GM12875 (cell line): Measurements from ENCODE around the gene PIAS4.
A peak's percentile ranks its signal among the peaks of the same experiment; 100 is the strongest.
"Not testable (repeated sequence)": the region's sequence is repeated elsewhere in the genome, so short reads cannot be mapped to it uniquely, and the experiment has no call there.

Experiments used
- H3K4me3 ChIP-seq: one replicate; pipeline ENCODE4 v1.5.1; 2011; ENCODE audit warnings: low read depth, low read length, control low read depth
- CTCF ChIP-seq: IDR thresholded peaks from 2 replicates; pipeline ENCODE4 v1.5.1; 2011; ENCODE audit warnings: low read depth, mild to moderate bottlenecking, control low read depth, inconsistent platforms, low read length, moderate library complexity, borderline replicate concordance; ENCODE audit not compliant: insufficient read depth

Gene PIAS4

GRCh38 chr19:3987619-3988371, 19.7 kb upstream of the PIAS4 start:
- peak; percentile 90 for TF ChIP-seq CTCF
- H3K4me3 ChIP-seq: peak overlapping the region; percentile 42

- no peak overlapping the region for H3K4me3 ChIP-seq
- no peak for TF ChIP-seq CTCF
These were observed 16.8 kb upstream of the PIAS4 start for GRCh38 chr19:3990815-3991117.

GRCh38 chr19:3995607-3996006, 11.9 kb upstream of the PIAS4 start:
- no peak overlapping the region for H3K4me3 ChIP-seq

GRCh38 chr19:3998667-3999412, 8.7 kb upstream of the PIAS4 start:
- not testable (repeated sequence) for H3K4me3 ChIP-seq

More at GRCh38 chr19:3995607-3996006, 11.9 kb upstream of the PIAS4 start:
- TF ChIP-seq CTCF: no peak

- not testable (repeated sequence) for H3K4me3 ChIP-seq
These were observed 6.7 kb upstream of the PIAS4 start for GRCh38 chr19:4000798-4001197.

DNA sequence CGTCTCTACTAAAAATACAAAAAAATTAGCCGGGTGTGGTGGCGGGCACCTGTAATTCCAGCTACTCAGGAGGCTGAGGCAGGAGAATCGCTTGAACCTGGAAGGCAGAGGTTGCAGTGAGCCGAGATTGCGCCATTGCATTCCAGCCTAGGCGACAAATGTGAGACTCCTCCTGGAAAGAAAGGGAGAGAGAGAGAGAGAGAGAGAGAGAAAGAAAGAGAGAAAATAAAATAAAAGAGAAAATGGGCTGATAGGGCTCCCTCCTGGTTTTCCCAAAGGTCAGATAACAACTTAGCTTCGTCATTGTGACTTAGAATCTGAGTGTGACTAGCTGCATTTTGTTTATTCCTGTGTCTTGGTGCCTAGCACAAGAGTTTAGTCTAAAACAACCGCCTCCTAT, 2.1 kb upstream of the PIAS4 start:
- H3K4me3 ChIP-seq: not testable (repeated sequence)

DNA sequence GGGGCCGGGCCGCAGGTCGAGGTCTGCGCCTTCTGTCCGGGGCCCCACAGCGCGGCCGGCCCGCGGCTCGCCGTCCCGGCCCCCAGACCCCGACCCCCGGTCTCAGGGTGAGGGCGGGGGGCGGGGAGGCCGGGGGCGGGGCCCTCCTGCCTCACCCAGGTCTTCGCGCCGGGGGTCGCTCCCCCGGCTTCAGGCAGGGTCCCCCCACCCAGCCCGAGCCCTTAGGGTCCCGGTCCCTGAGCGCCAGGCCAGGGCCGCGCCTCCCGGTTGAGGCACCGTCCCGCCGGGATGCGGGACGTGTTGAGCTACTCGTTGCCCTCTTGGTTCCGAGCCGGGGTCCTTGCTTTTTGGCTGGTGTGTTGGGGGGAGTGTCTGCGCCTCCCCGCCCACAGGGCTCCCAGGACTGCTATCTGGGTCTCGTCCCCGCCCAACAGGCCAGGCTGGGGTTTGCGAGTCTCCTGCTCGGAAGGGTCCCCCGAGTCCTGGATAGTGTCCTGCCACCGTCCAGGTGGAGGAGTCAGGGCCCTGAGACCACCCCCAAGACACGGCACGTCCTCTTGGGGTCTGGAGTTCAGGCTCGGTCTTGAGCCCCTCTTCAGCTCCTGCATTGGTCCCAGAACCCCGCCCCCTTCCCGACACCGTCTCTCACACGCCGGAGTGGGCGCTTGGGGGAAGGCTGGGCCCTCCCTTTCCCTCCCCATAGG, 452 bp downstream of the PIAS4 start:
- peak overlapping the region; percentile 78 for H3K4me3 ChIP-seq
- TF ChIP-seq CTCF: no peak

DNA sequence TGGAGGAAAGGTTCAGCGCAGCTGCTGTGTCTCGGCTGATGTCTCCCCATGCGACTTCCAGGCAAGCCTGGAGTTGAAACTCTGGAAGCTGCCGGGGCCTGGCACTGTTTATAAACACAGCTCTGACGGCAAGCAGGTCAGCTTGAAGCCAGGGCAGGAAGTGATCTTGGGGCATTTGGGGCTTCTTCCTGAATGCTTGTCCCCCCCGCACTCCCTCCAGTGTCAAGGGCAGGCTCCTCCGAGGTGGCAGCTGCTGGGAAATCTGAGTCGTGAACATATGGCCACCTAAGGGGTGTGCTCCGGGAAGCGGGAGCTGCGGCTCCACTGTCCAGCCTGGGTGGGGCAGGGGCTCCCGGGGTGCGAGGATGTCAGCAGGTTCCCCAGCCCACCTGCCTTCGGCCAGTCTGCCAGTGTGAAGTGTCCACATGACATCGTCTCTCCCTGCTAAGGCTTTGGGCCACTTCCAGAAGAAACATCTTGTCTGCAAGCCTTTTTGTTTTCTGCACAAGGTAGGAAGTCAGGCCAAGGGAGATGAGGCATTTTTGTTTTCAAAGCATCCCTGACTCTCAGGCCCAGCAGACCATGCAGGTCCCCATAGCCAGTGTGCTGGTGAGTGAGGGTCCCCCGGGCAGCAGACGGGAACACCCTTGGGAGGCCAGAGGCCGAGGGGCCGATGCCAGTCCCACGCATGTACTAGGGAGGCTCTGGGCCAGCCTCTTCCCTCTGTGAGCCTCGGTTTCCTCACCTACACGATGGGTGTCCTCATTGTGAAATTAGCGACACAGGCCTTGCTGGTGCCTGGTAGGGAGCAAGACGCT, 2.7 kb downstream of the PIAS4 start:
- TF ChIP-seq CTCF: no peak
- H3K4me3 ChIP-seq: no peak overlapping the region
